Breast epithelium (tissue), 3 donors: ENCODE results near the gene RPL29.

Source experiments
- CTCF ChIP-seq, 3 donors: fragments of 450-650 bp; IDR thresholded peaks; one replicate each; pipeline ENCODE4 v1.5.1; 2016 to 2017; ENCODE audit warnings: antibody characterized with exemption in 3 of 3, mild to moderate bottlenecking in 3 of 3, moderate library complexity in 3 of 3
- POLR2A ChIP-seq: fragments of 450-650 bp; IDR thresholded peaks from one replicate; pipeline ENCODE4 v1.6.1; 2016; ENCODE audit warnings: antibody characterized with exemption, mild to moderate bottlenecking, moderate library complexity
- POLR2AphosphoS5 ChIP-seq, 3 donors: sonication (generic); formaldehyde crosslinking; IDR thresholded peaks; one replicate each; pipeline ENCODE4 v1.6.1; 2017; ENCODE audit warnings: antibody characterized with exemption in 3 of 3

GRCh38 chr3:51988286-51989146, 7.2 kb downstream of the RPL29 start:
- no peak for TF ChIP-seq CTCF (IDR thresholded peaks at IDR 0.05)
- TF ChIP-seq POLR2A = no peak
- TF ChIP-seq POLR2AphosphoS5 (IDR thresholded peaks at IDR 0.05) = no peak
